ENCODE results near the gene ONECUT3.

The ONECUT3 gene

GRCh38 chr19:1754018-1754635 is 821 bp downstream of the ONECUT3 start:
- no peak for DNase-seq (ENCODE audit: low spot score)

GRCh38 chr19:1754636-1755466 is 1.5 kb downstream of the ONECUT3 start:
- TF ChIP-seq CTCF (IDR thresholded peaks at IDR 0.05; ENCODE audit: extremely low read depth, missing control alignments) = no peak
- no peak for DNase-seq (ENCODE audit: low spot score)

More at GRCh38 chr19:1754018-1754635, 821 bp downstream of the ONECUT3 start:
- TF ChIP-seq CTCF (IDR thresholded peaks at IDR 0.05; ENCODE audit: extremely low read depth, missing control alignments) = no peak

GRCh38 chr19:1755467-1756171 is 2.3 kb downstream of the ONECUT3 start:
- no peak for TF ChIP-seq CTCF (IDR thresholded peaks at IDR 0.05; ENCODE audit: extremely low read depth, missing control alignments)
- no peak for DNase-seq (ENCODE audit: low spot score)

- DNase-seq (ENCODE audit: low spot score) = no peak
- no peak for TF ChIP-seq CTCF (IDR thresholded peaks at IDR 0.05; ENCODE audit: extremely low read depth, missing control alignments)
These were observed 3.0 kb downstream of the ONECUT3 start for GRCh38 chr19:1756264-1756663.

- DNase-seq (ENCODE audit: low spot score) = no peak
- TF ChIP-seq CTCF (IDR thresholded peaks at IDR 0.05; ENCODE audit: extremely low read depth, missing control alignments) = no peak
These were observed 3.6 kb downstream of the ONECUT3 start for GRCh38 chr19:1756705-1757465.

GRCh38 chr19:1757468-1758230 is 4.3 kb downstream of the ONECUT3 start:
- no peak for TF ChIP-seq CTCF (IDR thresholded peaks at IDR 0.05; ENCODE audit: extremely low read depth, missing control alignments)

More at GRCh38 chr19:1757468-1758230, 4.3 kb downstream of the ONECUT3 start:
- DNase-seq (ENCODE audit: low spot score) = no peak
